H1 (cell line): ENCODE results near the gene UNC119.

Source experiments
- ASH2L ChIP-seq: fragments of 200-600, 300-600 bp; sonication (generic); IDR thresholded peaks from one replicate; pipeline ENCODE4 v1.7.1; 2017; ENCODE audit warnings: low read length
- CEBPB ChIP-seq: IDR thresholded peaks from 2 replicates; pipeline ENCODE4 v1.6.1; 2012; ENCODE audit warnings: low read depth, low read length
- EP300 ChIP-seq, 2 experiments: IDR thresholded peaks; 1 replicate in 1 of 2; 2 replicates in 1 of 2; pipeline ENCODE4 v1.6.1; 2011 to 2012; ENCODE audit warnings: low read depth in 2 of 2, low read length in 2 of 2, mild to moderate bottlenecking in 2 of 2, borderline replicate concordance in 1 of 2, inconsistent platforms in 1 of 2, moderate library complexity in 1 of 2
- EZH2 ChIP-seq: fragments of 200-600 bp; sonication (generic); IDR thresholded peaks from 2 replicates; pipeline ENCODE4 v1.7.1; 2012; ENCODE audit warnings: low read depth, mild to moderate bottlenecking, moderate library complexity, low read length, inconsistent platforms; ENCODE audit not compliant: severe bottlenecking
- GABPA ChIP-seq: IDR thresholded peaks from 2 replicates; pipeline ENCODE4 v1.6.1; 2011; ENCODE audit warnings: mild to moderate bottlenecking, low read length, moderate library complexity, borderline replicate concordance; ENCODE audit not compliant: insufficient read depth
- NRF1 ChIP-seq: IDR thresholded peaks from 2 replicates; pipeline ENCODE4 v1.6.1; 2011; ENCODE audit warnings: mild to moderate bottlenecking, low read depth, low read length, improper control_type of control experiment
- POLR2AphosphoS5 ChIP-seq: IDR thresholded peaks from 2 replicates; pipeline ENCODE4 v1.6.1; 2011; ENCODE audit warnings: low read depth, low read length
- RNF2 ChIP-seq: fragments of 200-900, 300-1000 bp; sonication (generic); IDR thresholded peaks from 2 replicates; pipeline ENCODE4 v1.7.1; 2016; ENCODE audit warnings: borderline replicate concordance, low read depth, mild to moderate bottlenecking, antibody characterized with exemption, low read length; ENCODE audit not compliant: poor library complexity, severe bottlenecking; ENCODE audit errors: missing control alignments
- SP1 ChIP-seq: IDR thresholded peaks from 2 replicates; pipeline ENCODE4 v1.6.1; 2011; ENCODE audit warnings: low read depth, low read length
- SP2 ChIP-seq: IDR thresholded peaks from 2 replicates; pipeline ENCODE4 v1.6.1; 2012; ENCODE audit warnings: mild to moderate bottlenecking, low read length, inconsistent platforms
- SRF ChIP-seq: IDR thresholded peaks from 2 replicates; pipeline ENCODE4 v1.6.1; 2011; ENCODE audit warnings: mild to moderate bottlenecking, low read depth, low read length, moderate library complexity
- TBP ChIP-seq: IDR thresholded peaks from 2 replicates; pipeline ENCODE4 v1.6.1; 2011; ENCODE audit warnings: low read depth, low read length, improper control_type of control experiment
- USF2 ChIP-seq: IDR thresholded peaks from 2 replicates; pipeline ENCODE4 v1.6.1; 2011; ENCODE audit warnings: low read length, improper control_type of control experiment
- TF ChIP-seq, protein P1 (sequence below), 3 experiments: IDR thresholded peaks; 1 replicate in 2 of 3; 2 replicates in 1 of 3; pipeline versions ENCODE4 v1.5.1 to v1.6.1; 2011; ENCODE audit warnings: low read length in 3 of 3, mild to moderate bottlenecking in 3 of 3, inconsistent platforms in 2 of 3, low read depth in 1 of 3, moderate library complexity in 1 of 3; ENCODE audit not compliant: insufficient read depth in 1 of 3; ENCODE audit errors: control extremely low read depth in 1 of 3

- TF ChIP-seq GABPA (no peak), RNF2 (no peak), POLR2AphosphoS5 (no peak), SRF (no peak), EZH2 (no peak), CEBPB (no peak), SP1 (no peak), TBP (no peak), SP2 (no peak), NRF1 (no peak), ASH2L (no peak), USF2 (no peak), EP300 (IDR thresholded peaks at IDR 0.05; ENCODE audit: borderline replicate concordance in 1 of 2, low read depth in 2 of 2, low read length in 2 of 2) (no peak)
- TF ChIP-seq, protein P1, sequence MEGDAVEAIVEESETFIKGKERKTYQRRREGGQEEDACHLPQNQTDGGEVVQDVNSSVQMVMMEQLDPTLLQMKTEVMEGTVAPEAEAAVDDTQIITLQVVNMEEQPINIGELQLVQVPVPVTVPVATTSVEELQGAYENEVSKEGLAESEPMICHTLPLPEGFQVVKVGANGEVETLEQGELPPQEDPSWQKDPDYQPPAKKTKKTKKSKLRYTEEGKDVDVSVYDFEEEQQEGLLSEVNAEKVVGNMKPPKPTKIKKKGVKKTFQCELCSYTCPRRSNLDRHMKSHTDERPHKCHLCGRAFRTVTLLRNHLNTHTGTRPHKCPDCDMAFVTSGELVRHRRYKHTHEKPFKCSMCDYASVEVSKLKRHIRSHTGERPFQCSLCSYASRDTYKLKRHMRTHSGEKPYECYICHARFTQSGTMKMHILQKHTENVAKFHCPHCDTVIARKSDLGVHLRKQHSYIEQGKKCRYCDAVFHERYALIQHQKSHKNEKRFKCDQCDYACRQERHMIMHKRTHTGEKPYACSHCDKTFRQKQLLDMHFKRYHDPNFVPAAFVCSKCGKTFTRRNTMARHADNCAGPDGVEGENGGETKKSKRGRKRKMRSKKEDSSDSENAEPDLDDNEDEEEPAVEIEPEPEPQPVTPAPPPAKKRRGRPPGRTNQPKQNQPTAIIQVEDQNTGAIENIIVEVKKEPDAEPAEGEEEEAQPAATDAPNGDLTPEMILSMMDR (IDR thresholded peaks at IDR 0.05; ENCODE audit: control extremely low read depth in 1 of 3, insufficient read depth in 1 of 3, low read depth in 1 of 3, low read length in 3 of 3): no peak
These were observed 37.8 kb downstream of the UNC119 start for GRCh38 chr17:28514561-28515002.
